ENCODE measurements around the gene ATXN2.
"Not testable (repeated sequence)": the region's sequence is repeated elsewhere in the genome, so short reads cannot be mapped to it uniquely, and the experiment has no call there.

ATXN2 gene

GRCh38 chr12:111586986-111587385 is 12.1 kb downstream of the ATXN2 start:
- no peak for TF ChIP-seq TOX (CRISPR knock-in tag; IDR thresholded peaks at IDR 0.05; ENCODE audit: borderline replicate concordance)
- TF ChIP-seq SNAI2 (CRISPR knock-in tag; IDR thresholded peaks at IDR 0.05): no peak
- no peak for TF ChIP-seq BACH2 (CRISPR knock-in tag; IDR thresholded peaks at IDR 0.05; ENCODE audit: borderline replicate concordance)
- no peak for TF ChIP-seq RARB (CRISPR knock-in tag; IDR thresholded peaks at IDR 0.05)
- TF ChIP-seq OSR1 (CRISPR knock-in tag; IDR thresholded peaks at IDR 0.05): no peak
- no peak for TF ChIP-seq ZNF565 (CRISPR knock-in tag; conservative IDR thresholded peaks at IDR 0.05; ENCODE audit: low read depth)
- TF ChIP-seq ZNF70 (CRISPR knock-in tag; IDR thresholded peaks at IDR 0.05): no peak
- no peak for TF ChIP-seq ZNF8 (CRISPR knock-in tag; IDR thresholded peaks at IDR 0.05)
- TF ChIP-seq, protein P1, sequence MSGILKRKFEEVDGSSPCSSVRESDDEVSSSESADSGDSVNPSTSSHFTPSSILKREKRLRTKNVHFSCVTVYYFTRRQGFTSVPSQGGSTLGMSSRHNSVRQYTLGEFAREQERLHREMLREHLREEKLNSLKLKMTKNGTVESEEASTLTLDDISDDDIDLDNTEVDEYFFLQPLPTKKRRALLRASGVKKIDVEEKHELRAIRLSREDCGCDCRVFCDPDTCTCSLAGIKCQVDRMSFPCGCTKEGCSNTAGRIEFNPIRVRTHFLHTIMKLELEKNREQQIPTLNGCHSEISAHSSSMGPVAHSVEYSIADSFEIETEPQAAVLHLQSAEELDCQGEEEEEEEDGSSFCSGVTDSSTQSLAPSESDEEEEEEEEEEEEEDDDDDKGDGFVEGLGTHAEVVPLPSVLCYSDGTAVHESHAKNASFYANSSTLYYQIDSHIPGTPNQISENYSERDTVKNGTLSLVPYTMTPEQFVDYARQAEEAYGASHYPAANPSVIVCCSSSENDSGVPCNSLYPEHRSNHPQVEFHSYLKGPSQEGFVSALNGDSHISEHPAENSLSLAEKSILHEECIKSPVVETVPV (CRISPR knock-in tag; IDR thresholded peaks at IDR 0.05): no peak
- TF ChIP-seq ARNTL (CRISPR knock-in tag; IDR thresholded peaks at IDR 0.05; ENCODE audit: borderline replicate concordance, low read depth): no peak
- TF ChIP-seq ZFP30 (CRISPR knock-in tag; IDR thresholded peaks at IDR 0.05): no peak
- TF ChIP-seq PPARA (CRISPR knock-in tag; IDR thresholded peaks at IDR 0.05; ENCODE audit: borderline replicate concordance): no peak
- no peak for TF ChIP-seq CREB5 (CRISPR knock-in tag; IDR thresholded peaks at IDR 0.05; ENCODE audit: low read depth)
- no peak for TF ChIP-seq CSDC2 (CRISPR knock-in tag; IDR thresholded peaks at IDR 0.05)
- TF ChIP-seq ESRRG (CRISPR knock-in tag; IDR thresholded peaks at IDR 0.05): no peak
- TF ChIP-seq ISL1 (CRISPR knock-in tag; IDR thresholded peaks at IDR 0.05): no peak
- no peak for TF ChIP-seq TCF4 (CRISPR knock-in tag; IDR thresholded peaks at IDR 0.05; ENCODE audit: borderline replicate concordance)
- no peak for TF ChIP-seq ZC3H10 (CRISPR knock-in tag; IDR thresholded peaks at IDR 0.05)
- TF ChIP-seq ZFP3 (CRISPR knock-in tag; IDR thresholded peaks at IDR 0.05): no peak
- no peak for ATAC-seq

DNA sequence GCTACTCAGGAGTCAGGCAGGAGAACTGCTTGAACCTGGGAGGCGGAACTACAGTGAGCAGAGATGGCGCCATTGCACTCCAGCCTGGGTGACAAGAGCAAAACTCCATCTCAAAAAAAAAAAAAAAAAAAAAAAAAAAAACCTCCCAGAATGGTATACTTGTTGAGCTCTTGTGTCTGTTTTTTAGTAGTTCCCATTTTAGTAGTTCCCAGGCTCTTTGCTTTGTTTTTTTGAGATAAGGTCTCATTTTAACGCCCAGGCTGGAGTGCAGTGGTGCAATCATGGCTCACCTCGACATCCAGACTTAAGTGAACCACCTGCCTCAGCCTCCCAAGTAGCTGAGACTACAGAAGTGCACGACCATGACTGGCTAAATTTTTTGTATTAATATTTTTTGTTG is 13.4 kb downstream of the ATXN2 start:
- ATAC-seq: no peak
- TF ChIP-seq GLIS3 (CRISPR knock-in tag; IDR thresholded peaks at IDR 0.05): no peak
- no peak for TF ChIP-seq POU6F1 (CRISPR knock-in tag; IDR thresholded peaks at IDR 0.05; ENCODE audit: borderline replicate concordance, low read depth)
- no peak for TF ChIP-seq ZNF8 (CRISPR knock-in tag; IDR thresholded peaks at IDR 0.05)
- TF ChIP-seq, protein P2, sequence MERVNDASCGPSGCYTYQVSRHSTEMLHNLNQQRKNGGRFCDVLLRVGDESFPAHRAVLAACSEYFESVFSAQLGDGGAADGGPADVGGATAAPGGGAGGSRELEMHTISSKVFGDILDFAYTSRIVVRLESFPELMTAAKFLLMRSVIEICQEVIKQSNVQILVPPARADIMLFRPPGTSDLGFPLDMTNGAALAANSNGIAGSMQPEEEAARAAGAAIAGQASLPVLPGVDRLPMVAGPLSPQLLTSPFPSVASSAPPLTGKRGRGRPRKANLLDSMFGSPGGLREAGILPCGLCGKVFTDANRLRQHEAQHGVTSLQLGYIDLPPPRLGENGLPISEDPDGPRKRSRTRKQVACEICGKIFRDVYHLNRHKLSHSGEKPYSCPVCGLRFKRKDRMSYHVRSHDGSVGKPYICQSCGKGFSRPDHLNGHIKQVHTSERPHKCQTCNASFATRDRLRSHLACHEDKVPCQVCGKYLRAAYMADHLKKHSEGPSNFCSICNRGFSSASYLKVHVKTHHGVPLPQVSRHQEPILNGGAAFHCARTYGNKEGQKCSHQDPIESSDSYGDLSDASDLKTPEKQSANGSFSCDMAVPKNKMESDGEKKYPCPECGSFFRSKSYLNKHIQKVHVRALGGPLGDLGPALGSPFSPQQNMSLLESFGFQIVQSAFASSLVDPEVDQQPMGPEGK (CRISPR knock-in tag; IDR thresholded peaks at IDR 0.05; ENCODE audit: borderline replicate concordance): no peak
- TF ChIP-seq, protein P1 (CRISPR knock-in tag; IDR thresholded peaks at IDR 0.05): no peak

GRCh38 chr12:111584959-111585358 is 14.2 kb downstream of the ATXN2 start:
- no peak for TF ChIP-seq ESRRG (CRISPR knock-in tag; IDR thresholded peaks at IDR 0.05)
- no peak for TF ChIP-seq TCF4 (CRISPR knock-in tag; IDR thresholded peaks at IDR 0.05; ENCODE audit: borderline replicate concordance)
- no peak for TF ChIP-seq ZFP3 (CRISPR knock-in tag; IDR thresholded peaks at IDR 0.05)
- TF ChIP-seq CSDC2 (CRISPR knock-in tag; IDR thresholded peaks at IDR 0.05): no peak
- TF ChIP-seq ZC3H10 (CRISPR knock-in tag; IDR thresholded peaks at IDR 0.05): no peak
- TF ChIP-seq RARB (CRISPR knock-in tag; IDR thresholded peaks at IDR 0.05): no peak
- ATAC-seq: no peak

GRCh38 chr12:111583506-111583905 is 15.6 kb downstream of the ATXN2 start:
- not testable (repeated sequence) for ATAC-seq
